ENCODE results near the gene KRT13. TPM values are rescaled to one million over a fixed set of nuclear protein-coding genes. Genes with fewer than 3 reads are reported as not detected.

Gene KRT13
- total RNA-seq, 1 experiment from 2014 or later, result not detected

GRCh38 chr17:41527063-41528023 is 21.9 kb upstream of the KRT13 start:
- H3K4me3 Mint-ChIP-seq, result peak overlapping the region; percentile 89
- ChIA-PET CTCF (interaction anchor here (0.7 to 7.5 kb wide), 14 partner anchors 11 to 671 kb away, joined by 3 to 125 read pairs (median 5); no protein-coding TSS in a partner anchor), POLR2A (interaction anchor here (0.6 to 3.7 kb wide), 18 partner anchors 8 to 484 kb away, joined by 3 to 22 read pairs (median 3); partner anchors contain the start of genes JUP and KRT13)
- H3K27me3 Mint-ChIP-seq (ENCODE audit: low read depth), result peaks cover 6% of the 10 kb centered on the region
- H3K4me1 Mint-ChIP-seq, result peaks cover 29% of the 10 kb centered on the region
- H3K36me3 Mint-ChIP-seq, result peaks cover 26% of the 10 kb centered on the region
- ATAC-seq (peak; percentile 37), DNase-seq (ENCODE audit: low spot score) (peak; percentile 59)
- H3K9me3 Mint-ChIP-seq, result no peaks in the 10 kb centered on the region
- peak overlapping the region; percentile 65 for H3K27ac Mint-ChIP-seq
- TF ChIP-seq CREM (CRISPR knock-in tag; IDR thresholded peaks at IDR 0.05), result no peak
- TF ChIP-seq GABPB1 (CRISPR knock-in tag; IDR thresholded peaks at IDR 0.05), result no peak
- no peak for TF ChIP-seq NR2C2 (CRISPR knock-in tag; IDR thresholded peaks at IDR 0.05)
- no peak for TF ChIP-seq OVOL2 (CRISPR knock-in tag; IDR thresholded peaks at IDR 0.05; ENCODE audit: borderline replicate concordance)
- TF ChIP-seq GTF2I (CRISPR knock-in tag; conservative IDR thresholded peaks at IDR 0.05), result no peak
- no peak for TF ChIP-seq JUN (CRISPR knock-in tag; IDR thresholded peaks at IDR 0.05)
- no peak for TF ChIP-seq IRF2 (CRISPR knock-in tag; IDR thresholded peaks at IDR 0.05; ENCODE audit: borderline replicate concordance, low read depth)
- TF ChIP-seq ETV6 (CRISPR knock-in tag; IDR thresholded peaks at IDR 0.05), result no peak
- TF ChIP-seq ZMAT4 (CRISPR knock-in tag; IDR thresholded peaks at IDR 0.05), result no peak
- no peak for TF ChIP-seq ZNF532 (CRISPR knock-in tag; IDR thresholded peaks at IDR 0.05; ENCODE audit: borderline replicate concordance)
- TF ChIP-seq ZNF263 (CRISPR knock-in tag; IDR thresholded peaks at IDR 0.05; ENCODE audit: low read depth), result no peak
- no peak for TF ChIP-seq ATF6 (CRISPR knock-in tag; IDR thresholded peaks at IDR 0.05)
- no peak for TF ChIP-seq AFF4 (CRISPR knock-in tag; IDR thresholded peaks at IDR 0.05; ENCODE audit: borderline replicate concordance)
- no peak for TF ChIP-seq ZNF219 (CRISPR knock-in tag; IDR thresholded peaks at IDR 0.05; ENCODE audit: borderline replicate concordance)
- TF ChIP-seq SP1 (CRISPR knock-in tag; conservative IDR thresholded peaks at IDR 0.05), result 0 out of 2 replicates have a peak, but pooled peaks have one; percentile 35
- TF ChIP-seq ZNF138 (CRISPR knock-in tag; conservative IDR thresholded peaks at IDR 0.05), result no peak
- no peak for TF ChIP-seq TEAD1 (CRISPR knock-in tag; IDR thresholded peaks at IDR 0.05)
- no peak for TF ChIP-seq ZNF232 (CRISPR knock-in tag; IDR thresholded peaks at IDR 0.05)
- no peak for TF ChIP-seq AR (CRISPR knock-in tag; IDR thresholded peaks at IDR 0.05)
- no peak; the same call in 1 of the 2 replicates for TF ChIP-seq ATF1 (CRISPR knock-in tag; IDR thresholded peaks at IDR 0.05)
- no peak for TF ChIP-seq SMAD3 (CRISPR knock-in tag; IDR thresholded peaks at IDR 0.05; ENCODE audit: borderline replicate concordance)
- no peak for TF ChIP-seq ESRRA (CRISPR knock-in tag; IDR thresholded peaks at IDR 0.05; ENCODE audit: borderline replicate concordance)
